ENCODE results near the gene CHKB.

DNA sequence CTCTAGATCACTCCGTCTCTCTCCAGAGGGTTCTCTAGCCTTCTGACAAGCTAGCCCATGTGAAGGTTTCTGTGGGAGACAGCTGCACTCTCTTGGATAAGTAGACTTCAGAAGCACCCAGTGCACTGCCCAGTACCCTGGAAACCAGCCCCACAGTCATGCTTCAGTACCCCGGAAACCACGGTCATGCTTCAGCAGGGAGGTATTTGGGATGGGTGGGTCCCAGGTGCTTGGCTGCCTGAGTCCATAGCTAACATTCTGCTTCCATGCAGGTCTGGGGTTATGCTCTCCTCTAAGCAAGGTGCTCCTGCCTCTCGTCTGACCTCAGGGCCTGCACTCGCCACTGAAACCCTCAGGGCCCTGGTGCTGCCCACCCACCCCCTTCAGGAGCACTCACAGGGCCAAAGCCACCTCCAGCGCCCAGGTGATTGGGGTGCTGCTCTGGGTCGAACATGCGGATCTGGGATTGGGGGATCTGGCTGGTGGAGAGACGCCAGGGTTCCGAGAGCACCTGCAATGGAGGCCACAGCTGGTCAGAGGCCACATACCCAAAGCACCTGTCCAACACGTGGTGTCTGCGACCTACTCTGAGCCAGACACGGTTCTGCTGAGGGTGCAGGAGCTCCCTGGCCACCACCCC is 12.6 kb downstream of the CHKB start:
- TF ChIP-seq, protein P1, sequence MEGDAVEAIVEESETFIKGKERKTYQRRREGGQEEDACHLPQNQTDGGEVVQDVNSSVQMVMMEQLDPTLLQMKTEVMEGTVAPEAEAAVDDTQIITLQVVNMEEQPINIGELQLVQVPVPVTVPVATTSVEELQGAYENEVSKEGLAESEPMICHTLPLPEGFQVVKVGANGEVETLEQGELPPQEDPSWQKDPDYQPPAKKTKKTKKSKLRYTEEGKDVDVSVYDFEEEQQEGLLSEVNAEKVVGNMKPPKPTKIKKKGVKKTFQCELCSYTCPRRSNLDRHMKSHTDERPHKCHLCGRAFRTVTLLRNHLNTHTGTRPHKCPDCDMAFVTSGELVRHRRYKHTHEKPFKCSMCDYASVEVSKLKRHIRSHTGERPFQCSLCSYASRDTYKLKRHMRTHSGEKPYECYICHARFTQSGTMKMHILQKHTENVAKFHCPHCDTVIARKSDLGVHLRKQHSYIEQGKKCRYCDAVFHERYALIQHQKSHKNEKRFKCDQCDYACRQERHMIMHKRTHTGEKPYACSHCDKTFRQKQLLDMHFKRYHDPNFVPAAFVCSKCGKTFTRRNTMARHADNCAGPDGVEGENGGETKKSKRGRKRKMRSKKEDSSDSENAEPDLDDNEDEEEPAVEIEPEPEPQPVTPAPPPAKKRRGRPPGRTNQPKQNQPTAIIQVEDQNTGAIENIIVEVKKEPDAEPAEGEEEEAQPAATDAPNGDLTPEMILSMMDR (IDR thresholded peaks at IDR 0.05): no peak
- no peak for TF ChIP-seq EP300 (IDR thresholded peaks at IDR 0.05)

Measured in esophagus muscularis mucosa (tissue), 3 donors.